Medulla oblongata (tissue), 1 donor: ENCODE results near the gene ATP2B2.
A peak's percentile ranks its signal among the peaks of the same experiment; 100 is the strongest.

Source experiments
- DNase-seq: peaks from one replicate; pipeline ENCODE4 v3.0.0-alpha.2; 2015; ENCODE audit errors: extremely low spot score

ATP2B2 gene

DNA sequence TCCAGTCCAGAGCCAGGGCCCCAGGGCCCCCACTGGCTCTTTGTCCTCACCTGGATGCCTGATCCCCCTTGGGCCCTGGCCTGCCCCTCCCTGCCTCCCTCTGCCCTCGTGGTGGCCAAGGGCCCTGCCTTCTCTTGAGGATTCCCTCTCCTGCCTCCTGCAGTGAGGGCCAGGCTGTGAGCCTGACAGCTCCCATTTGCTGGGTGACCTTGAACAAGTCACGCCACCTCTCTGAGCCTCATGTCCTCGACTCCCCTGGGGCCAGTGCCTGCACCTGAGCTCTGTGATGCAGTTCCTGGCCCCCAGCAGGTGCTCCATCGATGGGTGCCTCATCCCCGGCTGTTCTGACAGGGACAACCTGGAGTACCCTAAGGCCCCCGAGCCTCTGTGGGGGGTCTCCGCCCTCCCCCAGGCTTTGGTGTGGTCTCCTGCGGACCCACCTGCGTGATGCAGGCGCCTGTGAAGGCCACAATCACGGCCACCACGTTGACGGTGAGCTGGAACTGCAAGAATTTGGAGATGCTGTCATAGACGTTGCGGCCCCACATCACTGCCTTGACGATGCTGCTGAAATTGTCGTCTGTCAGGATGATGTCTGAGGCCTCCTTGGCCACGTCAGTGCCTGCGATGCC is 160.3 kb downstream of the ATP2B2 start:
- no peak for DNase-seq

DNA sequence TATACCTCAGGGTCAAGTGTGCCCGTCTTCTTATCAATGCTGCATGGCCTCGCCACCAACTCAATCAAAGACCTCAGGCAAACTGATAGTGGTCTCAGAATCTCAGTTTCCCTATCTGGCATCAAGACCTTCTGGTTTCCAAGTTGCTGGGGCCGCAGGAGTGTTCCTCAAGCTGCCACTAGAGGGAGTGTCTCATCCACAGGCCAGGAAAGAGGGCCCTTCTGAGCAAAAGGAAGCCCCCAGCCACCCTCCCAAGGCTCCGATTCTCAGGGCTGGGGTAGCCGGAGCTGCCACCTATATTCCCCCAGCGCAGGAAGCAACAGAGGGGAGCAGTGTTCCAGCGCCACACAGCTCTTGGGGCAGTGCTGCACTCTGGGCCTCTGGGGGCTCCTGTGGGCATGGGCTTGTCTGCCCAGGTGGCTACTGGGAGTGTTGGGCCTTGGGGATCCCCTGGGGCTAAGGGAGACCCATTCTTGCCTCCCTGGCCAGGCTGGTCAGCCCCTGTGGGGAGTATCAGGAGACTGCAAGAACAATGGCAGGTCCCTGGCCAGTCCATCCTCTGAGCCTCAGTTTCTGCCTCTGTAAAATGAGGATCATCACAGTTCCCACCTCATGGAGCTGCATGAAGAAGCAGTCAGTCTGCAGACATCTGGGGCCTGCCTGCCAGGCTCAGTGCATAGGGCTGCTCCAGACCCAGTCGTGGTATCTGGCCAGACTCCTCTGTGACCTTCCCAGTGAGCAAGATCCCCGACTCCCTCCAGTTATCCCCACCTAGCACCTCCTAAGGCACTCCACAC is 161.0 kb downstream of the ATP2B2 start:
- DNase-seq, result peak; percentile 43

DNA sequence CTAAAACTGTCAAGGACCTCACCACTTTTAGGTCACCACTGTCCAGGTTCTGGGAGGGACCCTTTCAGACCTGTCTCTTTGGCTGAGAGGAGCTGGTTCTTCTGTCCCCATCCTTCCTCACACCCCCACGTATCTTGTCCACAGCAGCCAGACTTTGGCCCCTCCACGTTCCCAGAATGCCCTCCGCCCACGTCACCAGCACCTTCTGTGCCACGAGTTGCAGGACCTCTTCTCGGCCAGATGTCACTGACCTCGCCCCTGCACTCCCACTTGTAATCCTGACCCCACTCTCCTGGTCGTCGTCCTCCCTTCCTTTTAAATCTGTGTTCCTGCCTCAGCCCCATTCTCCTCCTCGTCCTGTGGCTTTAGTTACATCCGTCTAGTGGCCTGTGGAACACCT is 161.9 kb downstream of the ATP2B2 start:
- DNase-seq, result no peak

DNA sequence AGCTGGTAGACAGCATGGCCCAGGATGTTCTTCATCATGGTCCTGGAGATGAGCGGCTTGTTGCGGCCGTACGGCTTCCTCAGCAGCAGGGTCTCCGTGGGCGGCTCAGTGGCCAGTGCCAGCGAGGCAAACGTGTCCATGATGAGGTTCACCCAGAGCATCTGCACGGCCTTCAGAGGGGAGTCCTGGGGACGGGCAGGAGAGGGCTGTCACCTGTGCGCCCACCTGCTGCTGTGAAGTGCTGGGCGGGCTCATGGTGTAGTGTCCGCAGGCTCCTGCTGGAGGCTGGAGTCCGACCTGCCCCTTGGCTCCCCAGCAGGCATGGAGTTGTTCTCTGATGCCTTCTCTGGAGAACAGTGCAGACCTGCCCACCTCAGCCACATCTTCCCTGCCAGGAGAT is 162.6 kb downstream of the ATP2B2 start:
- no peak for DNase-seq

DNA sequence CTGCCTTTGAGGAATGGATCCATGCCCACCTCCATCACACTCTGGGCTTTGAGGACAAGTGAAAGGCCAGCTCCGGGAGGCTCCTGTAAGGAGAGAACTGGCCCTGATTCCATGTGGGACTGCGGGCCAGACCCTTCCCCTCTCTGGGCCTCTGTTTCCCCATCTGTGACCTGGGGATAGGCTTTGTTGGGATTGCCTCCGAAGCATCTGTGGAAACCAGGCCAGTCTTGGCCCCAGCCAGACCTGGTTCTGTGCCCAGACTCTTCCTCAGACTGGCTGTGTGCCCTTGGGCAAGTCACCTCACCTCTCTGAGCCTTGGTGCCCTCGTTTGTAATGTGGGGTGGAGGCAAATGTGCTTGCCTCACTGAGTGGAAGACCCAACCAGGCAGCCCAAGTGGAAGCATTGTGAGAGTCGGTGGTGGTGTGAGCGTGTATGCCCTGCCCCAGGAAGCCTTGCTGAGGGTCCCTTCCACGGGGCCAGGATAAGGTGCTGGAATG is 163.4 kb downstream of the ATP2B2 start:
- no peak for DNase-seq

DNA sequence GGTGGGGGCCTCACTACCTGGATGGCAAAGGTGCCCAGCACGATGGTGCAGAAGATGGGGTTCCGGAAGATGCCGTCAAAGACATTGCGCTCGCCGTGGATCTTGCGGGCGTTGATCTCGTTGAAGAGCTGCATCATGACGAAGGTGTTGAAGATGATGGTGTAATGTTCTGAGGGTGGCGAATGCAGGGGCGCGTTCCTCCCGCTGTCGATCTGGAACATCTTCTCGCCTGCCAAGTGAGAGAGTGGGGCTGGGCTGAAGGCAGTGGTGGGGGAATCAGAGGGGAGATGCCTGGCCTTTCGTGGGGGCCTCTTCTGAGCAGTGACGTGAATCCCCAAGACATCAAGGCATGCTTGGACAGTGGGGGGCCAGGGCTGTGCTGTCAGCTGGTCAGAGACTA is 164.9 kb downstream of the ATP2B2 start:
- DNase-seq, result no peak

DNA sequence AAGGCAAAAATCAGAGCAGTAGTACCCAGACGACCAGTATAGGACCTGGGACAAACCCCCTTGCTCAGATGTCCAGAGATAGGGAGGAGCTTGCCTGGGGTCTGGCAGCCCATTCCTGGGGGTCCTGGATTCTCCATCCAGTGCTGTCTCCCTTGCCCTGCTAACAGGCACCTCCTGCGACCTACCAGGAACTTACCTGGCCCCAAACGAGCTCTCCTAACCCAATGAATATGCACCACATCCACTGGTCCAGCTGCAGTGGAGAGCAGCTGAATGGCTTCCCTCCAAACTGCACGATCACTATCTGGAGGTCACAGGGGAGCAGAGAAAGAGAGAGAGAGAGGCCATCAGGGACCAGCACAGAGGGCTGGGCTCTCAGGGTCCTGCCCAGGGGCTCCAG is 165.3 kb downstream of the ATP2B2 start:
- no peak for DNase-seq

DNA sequence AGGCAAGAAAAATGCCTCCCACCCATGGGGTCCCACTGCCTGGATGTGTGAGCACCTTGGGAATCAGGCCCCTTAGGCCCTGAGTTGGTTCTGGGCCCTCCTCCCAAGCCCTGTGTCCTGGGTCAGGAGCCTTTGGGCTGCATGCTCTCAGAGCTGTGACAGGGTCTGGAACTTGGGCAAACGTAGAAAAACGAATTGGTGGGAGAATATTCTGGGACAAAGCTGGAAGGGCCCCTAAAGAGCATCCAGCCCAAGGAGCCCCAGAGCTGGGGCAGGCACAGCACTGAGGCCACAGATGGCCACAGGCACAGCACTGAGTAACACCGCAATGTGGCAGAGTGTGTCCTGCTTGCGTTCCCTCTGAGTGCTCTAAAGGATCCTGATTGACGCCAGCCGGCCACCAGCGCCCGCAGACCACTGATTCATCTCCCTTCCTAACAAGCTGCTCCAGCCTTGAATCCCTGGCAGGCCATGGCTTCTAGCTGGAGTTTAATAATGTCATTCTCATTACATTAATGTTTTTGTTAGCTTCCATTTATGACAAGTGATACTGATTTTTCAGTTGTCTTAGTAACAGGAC is 165.9 kb downstream of the ATP2B2 start:
- DNase-seq, result no peak

DNA sequence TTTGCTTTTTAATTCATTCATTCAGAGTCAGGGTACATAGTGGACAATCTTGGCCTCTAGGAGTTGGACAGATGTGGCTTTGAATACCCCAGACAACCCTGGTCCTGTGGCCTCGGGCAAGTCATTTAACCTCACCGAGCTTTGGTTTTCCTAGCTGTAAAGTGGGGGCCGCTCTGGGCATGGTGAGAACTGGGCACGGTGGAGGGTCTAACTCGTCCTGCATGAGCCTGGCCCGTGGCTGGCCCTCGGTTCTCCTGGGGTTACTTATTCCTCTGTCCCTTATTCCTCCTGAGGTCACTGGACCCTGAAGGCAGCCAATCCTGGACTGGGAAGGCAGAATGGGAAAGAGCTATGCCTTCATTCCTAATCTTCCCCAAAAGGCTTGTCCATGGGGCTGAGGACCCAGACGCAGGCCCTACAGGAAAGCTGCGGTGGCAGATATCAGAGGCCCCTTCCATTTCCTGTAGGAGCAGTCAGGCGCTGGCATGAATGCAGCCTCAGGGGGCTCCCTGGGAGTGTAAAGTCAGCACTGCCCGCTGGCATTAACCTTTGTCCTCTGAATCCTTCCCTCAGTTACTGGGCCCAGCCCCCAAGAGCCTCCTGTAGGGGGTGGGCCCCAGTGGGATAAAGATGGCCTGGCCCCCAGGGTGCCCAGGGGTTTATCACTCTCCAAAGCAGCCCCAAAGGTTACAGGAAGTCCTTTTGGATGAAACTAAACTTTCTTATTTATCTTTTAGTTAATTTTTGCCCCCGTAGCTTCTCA is 166.6 kb downstream of the ATP2B2 start:
- DNase-seq, result no peak

DNA sequence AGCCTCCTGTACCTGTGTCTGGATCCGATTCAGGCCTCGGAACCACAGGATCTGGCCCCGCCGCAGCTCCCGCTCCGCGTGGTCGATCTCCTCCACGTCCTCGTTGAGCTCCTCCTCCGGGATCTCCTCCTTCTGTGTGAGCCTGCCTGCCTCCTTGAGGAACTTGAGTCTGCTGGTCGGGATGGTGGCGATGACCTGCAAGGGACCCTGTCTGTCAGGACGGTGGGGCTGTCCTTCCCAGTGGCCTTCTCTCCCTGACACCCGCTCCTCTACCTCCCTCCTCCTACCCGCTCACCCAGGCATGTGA is 167.3 kb downstream of the ATP2B2 start:
- DNase-seq, result no peak

DNA sequence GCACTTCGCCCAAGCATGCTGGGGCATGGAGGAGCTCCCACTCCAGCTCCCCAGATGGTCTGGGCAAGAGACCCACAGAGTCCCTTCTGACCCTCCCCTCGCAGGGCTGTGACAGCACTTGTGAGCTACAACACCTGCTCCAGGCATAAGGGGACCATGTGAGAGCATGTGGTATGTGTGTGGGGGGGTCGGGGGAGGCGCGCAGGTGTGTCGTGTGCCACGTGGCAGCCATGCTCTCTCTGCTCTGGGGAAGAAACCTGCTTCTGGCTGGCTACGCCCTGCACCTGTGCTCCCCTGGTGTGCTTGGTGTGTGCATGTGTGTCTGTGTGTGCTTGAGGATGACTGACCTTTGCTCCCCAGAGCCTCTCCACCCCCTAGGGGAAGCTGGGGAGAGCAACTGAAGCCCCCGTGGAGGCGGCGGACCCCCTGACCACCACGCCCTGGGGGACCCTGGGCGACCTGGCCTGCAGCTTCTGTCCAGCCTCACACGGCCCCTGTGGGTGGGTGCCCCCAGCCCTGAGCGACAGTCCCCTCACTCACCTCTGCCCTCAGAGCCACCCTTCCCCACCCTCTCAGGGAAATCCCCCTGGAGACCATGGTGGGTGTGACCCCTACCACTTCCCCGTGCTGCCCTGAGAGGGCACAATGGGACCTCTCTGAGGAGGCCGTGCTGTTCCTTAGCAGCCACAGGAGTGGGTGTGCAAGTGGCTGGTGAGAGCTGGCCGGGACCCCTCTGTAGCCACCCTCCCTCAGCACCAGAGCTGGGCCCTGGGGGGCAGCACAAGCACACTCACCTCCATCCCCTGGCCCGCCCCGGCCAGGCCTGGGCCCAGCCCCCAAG is 167.8 kb downstream of the ATP2B2 start:
- DNase-seq, result no peak

DNA sequence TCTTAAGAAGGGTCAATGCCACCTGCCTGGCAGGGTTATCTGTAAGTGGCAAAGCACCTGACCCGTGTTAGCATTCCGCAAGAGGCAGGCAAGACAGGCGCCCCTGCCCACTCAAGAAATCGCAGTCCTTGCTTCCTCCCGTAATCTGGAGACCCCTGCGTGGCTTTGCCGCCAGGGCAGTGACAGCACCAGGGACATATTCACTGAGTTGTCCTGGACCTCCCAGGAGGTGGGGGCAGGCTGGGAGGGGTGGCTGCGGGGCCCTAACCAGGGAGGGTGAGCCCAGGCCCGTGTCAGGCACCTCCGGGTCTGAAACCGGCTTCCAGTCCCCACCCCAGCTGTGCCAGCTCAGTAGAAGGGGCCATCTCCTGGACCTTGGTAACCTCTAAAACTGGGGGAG is 168.6 kb downstream of the ATP2B2 start:
- no peak for DNase-seq

DNA sequence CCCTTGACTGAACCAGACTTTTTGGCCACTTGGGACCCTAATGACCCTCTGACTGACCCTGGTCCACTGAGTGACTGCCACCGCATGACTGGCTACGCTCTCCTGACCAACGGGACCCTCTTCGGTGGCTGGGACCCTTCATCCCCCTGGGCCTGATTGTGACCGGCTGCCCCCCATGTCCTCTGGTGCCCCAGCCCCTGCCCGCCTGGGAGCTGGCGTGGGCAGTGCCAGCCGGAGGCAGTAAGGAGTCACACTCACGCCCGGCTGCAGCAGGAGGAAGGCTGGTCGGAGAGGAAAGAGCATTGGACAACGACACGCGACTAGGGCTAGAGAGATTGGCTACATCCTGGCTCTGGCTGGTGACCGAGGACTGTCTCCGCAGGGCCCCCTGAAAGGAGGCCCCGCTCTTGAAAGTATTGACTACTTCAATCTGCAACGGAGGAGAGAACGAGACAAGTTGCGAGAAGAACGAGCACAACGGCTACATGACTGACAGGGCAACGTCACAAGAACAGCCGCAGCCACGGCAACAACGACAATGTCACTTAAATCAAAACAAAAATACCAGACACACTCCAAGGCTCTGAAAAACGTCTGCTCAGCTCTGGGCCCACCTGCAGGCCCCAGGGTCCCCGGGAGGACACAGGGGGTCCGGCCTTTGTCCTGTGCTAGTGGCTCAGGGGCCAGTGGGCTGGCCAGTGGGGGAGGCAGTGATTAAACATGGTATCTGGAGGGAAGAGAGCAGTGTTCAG is 169.3 kb downstream of the ATP2B2 start:
- no peak for DNase-seq

DNA sequence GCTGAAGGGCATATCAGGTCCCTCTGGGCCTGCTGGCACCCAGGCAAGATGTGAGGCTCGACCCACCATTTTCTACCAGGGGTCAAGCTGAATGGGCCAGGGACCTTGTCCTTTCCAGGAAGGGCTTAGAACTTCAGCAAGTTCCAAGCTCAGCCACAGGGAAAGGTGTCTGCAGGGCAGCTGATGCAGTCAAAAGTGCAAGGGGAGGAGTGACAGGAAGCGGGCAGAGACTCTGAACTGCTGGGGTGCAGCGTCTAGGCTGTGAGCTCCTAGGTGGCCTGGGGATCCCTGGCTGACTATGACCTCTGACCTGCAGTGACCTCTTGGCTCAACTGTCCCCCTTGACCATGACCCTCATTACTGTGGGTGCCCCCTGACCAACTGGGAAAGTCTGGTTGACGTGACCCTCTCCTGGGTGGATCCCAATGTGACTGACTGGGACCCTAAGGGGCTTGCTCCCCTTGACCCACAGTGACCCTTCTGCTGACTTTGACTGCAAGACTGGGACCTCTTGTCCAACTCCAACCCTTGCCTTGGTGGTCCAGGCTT is 170.1 kb downstream of the ATP2B2 start:
- DNase-seq, result no peak

DNA sequence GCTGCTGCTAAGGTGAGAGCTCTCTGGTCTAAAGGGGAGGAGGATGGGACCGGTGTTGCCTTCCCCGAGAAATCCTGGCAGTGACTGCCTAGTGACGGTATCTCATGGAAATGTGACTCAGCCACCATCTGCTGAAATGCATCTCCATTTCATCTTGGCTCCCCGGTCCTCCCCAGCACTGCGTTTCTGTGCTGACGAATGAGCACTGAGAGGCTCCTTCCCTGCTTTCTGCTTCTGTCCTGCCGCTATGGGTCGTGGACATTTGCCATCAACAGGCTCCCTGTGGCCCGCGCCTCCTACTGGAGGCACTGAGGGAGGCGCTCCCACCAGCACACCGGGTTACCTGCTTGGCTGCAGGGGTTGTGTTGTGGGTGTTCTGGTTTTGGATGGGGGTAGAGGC is 170.9 kb downstream of the ATP2B2 start:
- peak; percentile 17 for DNase-seq

DNA sequence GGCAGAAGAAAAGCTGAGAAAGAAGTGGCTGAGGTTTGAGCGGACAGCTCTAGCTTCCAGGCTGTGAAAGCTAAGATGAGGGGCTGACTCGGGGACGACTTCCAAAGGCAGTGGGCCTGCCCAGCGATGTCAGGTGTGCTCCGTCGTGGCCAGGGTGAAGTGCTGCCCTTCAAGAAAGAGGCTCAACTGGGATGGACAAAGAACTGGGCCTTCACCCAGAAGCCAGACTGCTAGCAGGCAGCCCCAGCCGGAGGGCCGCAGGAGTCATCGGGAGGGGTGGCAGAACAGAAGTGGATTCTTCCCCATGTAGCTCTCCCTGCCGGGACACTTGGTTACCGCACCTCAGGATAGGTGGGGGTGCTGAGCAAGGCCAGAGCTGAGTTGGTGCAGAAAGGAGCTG is 171.3 kb downstream of the ATP2B2 start:
- DNase-seq, result peak; percentile 61

DNA sequence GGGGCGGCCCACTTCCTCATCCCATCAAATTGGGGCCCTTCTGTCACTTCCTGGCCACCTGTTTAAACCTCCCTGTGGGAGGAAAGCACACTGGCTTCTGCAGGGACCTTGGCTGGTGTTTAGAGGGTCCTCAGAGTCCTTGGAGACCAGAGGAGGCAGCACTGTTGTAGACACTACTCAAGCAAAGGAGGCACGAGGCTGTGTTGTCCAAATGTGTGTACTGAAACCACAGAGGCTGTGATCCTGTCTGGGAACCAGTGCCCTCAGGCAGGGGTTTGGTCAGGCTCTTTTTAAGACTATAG is 172.1 kb downstream of the ATP2B2 start:
- no peak for DNase-seq

DNA sequence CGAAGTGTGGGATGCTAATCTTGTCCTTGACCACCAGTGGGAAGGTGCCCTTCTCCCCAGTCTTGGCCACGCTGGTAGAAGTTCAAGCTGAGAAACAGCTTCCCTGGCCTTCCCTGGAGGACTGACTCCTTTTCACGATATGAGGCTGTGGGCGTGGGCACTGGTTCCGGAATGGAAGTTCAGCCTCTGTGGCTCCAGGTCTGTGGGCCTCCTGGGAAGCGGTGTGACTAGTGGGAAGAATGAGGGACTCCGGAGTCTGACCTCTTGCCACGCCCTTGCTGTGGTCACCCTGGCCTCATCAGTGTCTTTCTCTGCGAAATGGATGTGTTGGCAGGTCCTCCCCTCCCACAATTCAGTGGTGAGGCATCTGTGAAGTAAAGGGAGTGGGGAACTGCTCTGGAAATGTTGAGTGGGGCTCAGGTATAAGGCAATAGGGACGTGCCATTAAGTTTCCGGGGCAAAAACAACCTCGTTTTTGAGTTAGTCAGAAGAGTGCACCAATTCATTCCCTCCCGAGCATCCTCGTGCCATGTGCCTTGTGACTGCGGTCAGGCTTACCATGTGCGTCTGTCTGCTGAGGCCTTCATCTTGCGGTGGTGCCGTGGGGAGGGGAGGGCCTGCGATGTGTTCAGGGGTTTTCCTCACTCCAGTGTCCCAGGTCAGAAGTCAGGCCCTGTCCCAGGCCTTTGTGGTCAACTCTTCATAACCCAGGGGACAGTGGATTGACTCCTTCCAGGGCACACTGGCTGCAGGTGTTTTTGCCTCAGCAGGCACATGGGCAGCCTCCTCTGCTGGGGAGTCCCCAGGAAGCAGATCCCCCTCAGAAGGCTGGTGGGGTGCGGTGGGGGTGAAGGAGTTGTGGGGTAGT is 172.7 kb downstream of the ATP2B2 start:
- DNase-seq, result no peak

DNA sequence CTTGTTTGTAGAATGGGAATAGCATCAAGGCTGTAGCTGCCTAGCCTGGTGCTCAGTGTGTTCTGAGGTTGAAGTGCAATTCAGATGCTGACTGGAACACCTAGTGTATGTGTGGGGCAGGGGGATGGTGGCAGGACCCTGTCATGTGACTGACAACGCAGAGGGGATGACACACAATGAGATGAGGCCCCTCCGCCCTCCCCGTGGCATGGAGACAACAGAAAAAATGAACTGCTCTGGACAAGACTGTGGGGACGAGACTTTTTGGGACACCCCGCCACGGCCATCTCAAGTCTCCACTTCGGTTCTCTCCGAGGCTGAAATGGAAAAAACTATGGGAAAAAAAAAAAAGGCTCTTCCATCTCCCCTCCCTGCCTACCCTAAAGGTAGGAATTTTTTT is 174.1 kb downstream of the ATP2B2 start:
- DNase-seq, result no peak

DNA sequence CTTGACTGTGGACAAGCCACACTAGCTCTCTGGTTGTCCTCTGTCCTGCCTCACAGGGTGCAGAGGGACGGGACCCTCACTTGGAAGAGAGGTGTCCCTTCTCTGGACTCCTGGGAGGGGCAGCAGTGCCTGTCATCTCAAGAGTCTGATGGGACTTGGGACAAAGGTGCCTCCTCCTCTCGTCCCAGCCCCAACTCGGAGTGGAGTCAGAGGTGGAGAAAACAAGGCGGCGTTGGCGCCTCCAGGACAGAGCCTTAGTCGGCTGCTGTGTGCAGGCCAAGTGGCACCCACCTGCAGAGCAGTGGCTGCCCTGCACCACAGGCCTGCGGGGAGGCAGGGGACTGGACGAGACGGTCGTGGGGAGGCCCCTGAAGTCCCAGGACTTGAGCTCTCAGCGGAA is 175.1 kb downstream of the ATP2B2 start:
- no peak for DNase-seq
